H7 (cell line): ENCODE data around the gene KIF20A. TPM values are rescaled to one million over a fixed set of nuclear protein-coding genes. Genes with fewer than 3 reads are reported as not detected.
"Not testable (repeated sequence)": the region's sequence is repeated elsewhere in the genome, so short reads cannot be mapped to it uniquely, and the experiment has no call there.

Experiments used
- DNase-seq: peaks from one replicate; pipeline ENCODE4 v3.0.0; 2012
- H3K27me3 ChIP-seq: 2 replicates; pipeline ENCODE4 v1.6.0; 2011; ENCODE audit warnings: mild to moderate bottlenecking, low read length; ENCODE audit not compliant: control insufficient read depth, insufficient read depth
- H3K36me3 ChIP-seq: replicated peaks from 2 replicates; pipeline ENCODE4 v1.5.1; 2011; ENCODE audit warnings: low read length; ENCODE audit not compliant: control insufficient read depth, insufficient read depth
- H3K4me3 ChIP-seq: 2 replicates; pipeline ENCODE4 v1.5.1; 2011; ENCODE audit warnings: low read depth, mild to moderate bottlenecking, control low read depth, low read length, moderate library complexity; ENCODE audit not compliant: insufficient read depth
- total RNA-seq: library from RNA; depleted of rRNA; stranded (reverse); fragments of >200 nt; shearing (Covaris generic); gene quantifications from 2 replicates; pipeline ENCODE4 v1.2.3, GENCODE V29; 2014

The KIF20A gene
- total RNA-seq, 1 experiment from 2014 or later = 138 TPM

DNA sequence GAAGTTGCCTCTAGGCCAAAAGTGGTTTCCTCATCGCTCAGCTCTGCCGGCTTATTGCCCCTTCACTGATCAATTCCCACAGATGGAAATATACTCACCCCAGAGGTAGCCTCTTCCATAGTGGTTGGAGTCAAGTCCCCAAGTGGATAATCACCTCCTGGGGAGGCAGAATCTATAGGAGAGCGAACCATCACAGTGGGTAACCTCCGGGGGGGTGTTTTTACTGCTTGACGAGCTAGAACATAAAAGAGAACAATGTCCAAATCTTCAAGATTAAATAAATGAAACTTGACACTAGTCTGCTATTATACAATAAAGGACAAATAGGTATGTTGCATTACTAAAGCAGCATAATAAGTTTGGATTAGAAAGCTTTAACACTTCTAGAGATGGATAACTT, 9.8 kb upstream of the KIF20A start:
- H3K36me3 ChIP-seq = peaks cover 56% of the 10 kb centered on the region
- H3K27me3 ChIP-seq = no peaks in the 10 kb centered on the region
- no peak for DNase-seq
- H3K4me3 ChIP-seq = no peak overlapping the region

DNA sequence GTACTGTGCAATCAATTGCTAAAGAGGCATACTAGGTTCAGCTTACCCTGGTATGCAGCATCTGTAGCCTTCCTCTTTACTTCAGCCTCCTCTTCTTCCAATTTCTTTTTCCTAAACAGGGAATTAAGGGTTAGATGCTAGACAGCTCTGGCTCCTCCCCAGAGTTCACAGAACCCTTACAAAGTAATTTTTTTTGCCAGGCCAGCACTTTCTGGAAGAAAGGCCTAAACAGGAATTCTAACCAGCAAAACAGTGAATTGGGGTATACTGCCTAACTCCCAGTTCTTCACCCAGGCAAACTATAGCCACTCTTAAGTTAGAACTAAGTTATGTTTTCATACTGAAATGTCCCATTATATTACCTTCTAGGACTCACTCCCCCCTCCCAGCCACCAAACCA, 8.6 kb upstream of the KIF20A start:
- H3K4me3 ChIP-seq = no peak overlapping the region
- H3K36me3 ChIP-seq = peaks cover 51% of the 10 kb centered on the region
- H3K27me3 ChIP-seq = no peaks in the 10 kb centered on the region
- no peak for DNase-seq

DNA sequence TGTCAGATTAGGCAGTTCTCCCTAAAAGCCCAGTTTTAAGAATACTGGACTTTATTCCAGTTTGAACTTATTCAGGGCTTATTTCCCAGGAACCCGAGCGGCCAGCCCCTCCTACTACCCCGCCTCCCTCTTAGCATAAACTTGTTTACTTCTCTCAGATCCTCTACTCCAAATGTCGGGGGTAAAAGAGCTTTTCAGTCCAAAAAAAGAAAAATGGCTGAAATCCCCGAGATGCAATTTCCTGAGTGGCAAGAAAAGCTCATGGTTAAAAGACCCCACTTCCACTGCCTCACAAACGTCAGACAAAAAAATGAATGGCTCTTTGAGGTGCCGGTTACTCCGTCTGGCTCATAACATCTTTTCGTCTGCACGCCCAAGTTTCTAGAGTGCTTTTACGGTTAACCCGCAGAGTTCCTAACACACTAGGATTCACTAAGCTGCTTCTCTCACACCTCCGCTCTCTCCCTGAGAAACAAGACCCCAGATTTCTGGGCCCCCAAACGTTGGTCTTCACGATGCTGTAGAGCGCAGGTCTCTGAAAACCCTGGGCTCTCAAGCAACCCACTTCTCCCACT, 884 bp upstream of the KIF20A start:
- H3K4me3 ChIP-seq = peak overlapping the region; percentile 71
- H3K27me3 ChIP-seq = no peaks in the 10 kb centered on the region
- H3K36me3 ChIP-seq = peaks cover 30% of the 10 kb centered on the region
- DNase-seq = peak; percentile 42

DNA sequence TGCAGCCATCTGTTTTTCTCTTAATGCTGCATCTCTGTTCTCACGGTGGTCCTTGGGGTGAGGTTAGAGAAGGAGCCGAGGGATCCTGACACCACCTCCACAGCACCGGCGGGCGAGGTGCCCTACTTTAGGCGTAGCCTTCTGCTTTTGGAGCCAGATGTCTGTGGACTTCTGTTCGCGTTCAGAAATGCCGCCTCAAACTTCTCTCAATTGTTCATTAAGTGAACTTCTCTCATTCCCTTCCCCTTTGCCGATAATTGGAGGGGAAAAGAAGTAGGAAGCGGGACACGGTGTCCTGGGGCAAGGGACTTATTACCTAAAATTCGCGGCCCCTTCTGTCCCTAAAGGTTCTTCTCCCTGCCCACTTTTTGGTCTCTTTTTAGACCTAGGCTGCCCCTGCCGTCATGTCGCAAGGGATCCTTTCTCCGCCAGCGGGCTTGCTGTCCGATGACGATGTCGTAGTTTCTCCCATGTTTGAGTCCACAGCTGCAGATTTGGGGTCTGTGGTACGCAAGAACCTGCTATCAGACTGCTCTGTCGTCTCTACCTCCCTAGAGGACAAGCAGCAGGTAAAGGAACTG, 455 bp downstream of the KIF20A start:
- H3K4me3 ChIP-seq = peak overlapping the region; percentile 71
- H3K27me3 ChIP-seq = no peaks in the 10 kb centered on the region
- no peak for DNase-seq
- H3K36me3 ChIP-seq = peaks cover 37% of the 10 kb centered on the region

DNA sequence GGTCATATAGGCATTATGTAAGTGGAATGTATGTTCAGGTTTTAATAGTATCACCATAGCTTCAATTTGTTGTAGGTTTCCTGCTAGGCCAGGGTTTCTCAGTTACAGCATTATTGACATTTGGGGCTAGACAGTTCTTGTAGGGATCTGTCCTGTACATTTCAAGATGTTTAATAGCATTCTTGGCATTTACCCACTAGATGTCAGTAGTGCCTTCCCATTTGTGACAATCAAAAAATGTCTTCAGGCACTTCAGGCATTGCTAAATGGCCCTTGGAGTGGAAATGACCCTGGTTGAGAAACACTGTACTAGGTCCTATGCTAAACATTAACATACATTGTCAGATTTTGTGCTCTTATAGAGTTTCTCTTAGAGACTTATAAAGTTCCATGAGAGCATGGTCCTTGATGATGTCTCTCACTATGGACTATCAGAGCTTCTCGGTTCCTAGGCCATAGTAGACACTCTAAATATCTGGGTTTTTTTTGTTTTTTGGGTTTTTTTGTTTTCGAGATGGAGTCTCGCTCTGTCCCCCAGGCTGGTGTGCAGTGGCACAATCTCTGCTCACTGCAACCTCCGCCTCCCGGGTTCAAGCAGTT, 1.4 kb downstream of the KIF20A start:
- Histone ChIP-seq H3K4me3 (peak overlapping the region; percentile 71), H3K27me3 (no peaks in the 10 kb centered on the region), H3K36me3 (peaks cover 39% of the 10 kb centered on the region)
- no peak for DNase-seq

DNA sequence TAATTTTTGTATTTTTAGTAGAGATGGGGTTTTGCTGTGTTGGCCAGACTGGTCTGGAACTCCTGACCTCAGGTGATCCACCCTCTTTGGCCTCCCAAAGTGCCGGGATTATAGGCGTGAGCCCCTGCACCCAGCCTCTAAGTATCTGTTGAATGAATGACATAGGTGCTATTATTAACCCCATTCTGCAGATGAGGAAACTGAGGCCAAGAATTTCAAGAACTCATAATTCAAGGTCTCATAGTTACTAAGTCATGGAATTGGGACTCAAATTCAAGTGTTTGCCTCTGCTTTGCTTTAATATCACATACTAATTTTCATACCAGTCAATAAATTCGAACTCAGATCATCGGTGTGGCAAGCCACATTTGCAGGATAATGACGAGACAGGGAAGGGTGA, 1.9 kb downstream of the KIF20A start:
- Histone ChIP-seq H3K27me3 (no peaks in the 10 kb centered on the region), H3K36me3 (peaks cover 44% of the 10 kb centered on the region), H3K4me3 (no peak overlapping the region)
- no peak for DNase-seq

DNA sequence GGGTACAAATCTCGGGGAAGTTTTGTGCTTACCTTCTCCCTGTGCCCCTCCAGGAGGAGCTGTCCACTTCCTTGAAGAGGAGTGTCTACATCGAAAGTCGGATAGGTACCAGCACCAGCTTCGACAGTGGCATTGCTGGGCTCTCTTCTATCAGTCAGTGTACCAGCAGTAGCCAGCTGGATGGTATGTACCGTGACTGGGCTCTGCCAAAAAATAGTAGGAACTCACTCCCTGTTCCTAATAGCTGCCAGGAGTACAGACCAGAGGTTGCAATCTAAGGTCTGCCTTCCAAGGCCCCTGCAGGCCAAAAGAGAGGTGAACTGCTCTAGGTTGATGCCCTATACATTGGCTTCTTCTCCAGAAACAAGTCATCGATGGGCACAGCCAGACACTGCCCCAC, 3.9 kb downstream of the KIF20A start:
- Histone ChIP-seq H3K27me3 (no peaks in the 10 kb centered on the region), H3K4me3 (no peak overlapping the region), H3K36me3 (peaks cover 55% of the 10 kb centered on the region)
- DNase-seq = no peak

DNA sequence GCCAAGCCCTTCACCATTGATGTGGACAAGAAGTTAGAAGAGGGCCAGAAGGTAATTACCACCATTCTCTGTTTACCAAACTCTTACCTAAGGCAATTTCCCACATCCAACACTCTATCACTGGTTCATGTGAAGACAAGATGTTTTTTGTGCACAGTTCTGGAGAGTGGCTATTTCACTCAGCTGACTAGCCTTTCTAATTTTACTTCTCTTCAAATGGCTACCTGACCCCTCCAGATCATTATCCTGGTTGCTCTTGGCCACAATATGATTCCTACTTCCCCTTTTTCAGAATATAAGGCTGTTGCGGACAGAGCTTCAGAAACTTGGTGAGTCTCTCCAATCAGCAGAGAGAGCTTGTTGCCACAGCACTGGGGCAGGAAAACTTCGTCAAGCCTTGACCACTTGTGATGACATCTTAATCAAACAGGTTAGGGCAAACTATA, 7.1 kb downstream of the KIF20A start:
- no peaks in the 10 kb centered on the region for H3K27me3 ChIP-seq
- peaks cover 68% of the 10 kb centered on the region for H3K36me3 ChIP-seq
- no peak overlapping the region for H3K4me3 ChIP-seq
- no peak for DNase-seq

DNA sequence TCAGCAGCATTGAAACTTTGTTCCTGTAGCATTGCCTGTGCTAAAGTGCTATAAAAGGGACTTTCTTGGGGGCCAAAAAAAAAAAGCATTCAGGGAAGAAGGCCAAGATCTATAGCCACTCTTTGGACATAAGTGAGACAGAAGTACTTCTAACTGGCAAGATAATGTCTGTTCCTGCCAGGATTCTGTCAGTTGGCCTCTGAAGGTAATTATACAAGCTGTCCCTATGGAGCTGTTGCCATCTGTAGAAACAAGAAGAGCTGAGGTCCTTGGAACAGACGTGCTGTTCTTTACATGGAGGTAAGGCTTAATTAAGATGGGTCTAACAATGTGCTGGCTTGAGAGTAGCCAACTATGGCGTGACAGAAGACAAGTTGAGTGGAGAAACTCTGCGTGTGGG, 9.7 kb downstream of the KIF20A start:
- Histone ChIP-seq H3K36me3 (peaks cover 57% of the 10 kb centered on the region), H3K27me3 (no peaks in the 10 kb centered on the region), H3K4me3 (no peak overlapping the region)
- no peak for DNase-seq

DNA sequence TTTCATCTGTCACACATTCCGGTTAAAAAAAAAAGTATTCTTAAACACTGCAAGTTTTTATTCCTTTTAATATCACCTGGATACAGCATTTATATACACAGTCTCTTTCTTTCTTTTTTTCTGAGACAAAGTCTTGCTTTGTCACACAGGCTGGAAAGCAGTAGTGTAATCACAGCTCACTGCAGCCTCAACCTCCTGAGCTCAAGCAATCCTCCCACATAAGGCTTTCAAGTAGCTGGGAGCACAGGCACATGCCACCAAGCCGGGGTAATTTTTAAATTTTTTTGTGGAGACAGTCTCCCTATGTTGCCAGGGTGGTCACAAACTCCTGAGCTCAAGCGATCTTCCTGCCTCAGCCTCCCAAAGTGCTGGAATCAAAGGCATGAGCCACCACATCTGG, 13.9 kb downstream of the KIF20A start:
- no peaks in the 10 kb centered on the region for H3K27me3 ChIP-seq
- peaks cover 30% of the 10 kb centered on the region for H3K36me3 ChIP-seq
- no peak for DNase-seq
- H3K4me3 ChIP-seq = no peak overlapping the region

DNA sequence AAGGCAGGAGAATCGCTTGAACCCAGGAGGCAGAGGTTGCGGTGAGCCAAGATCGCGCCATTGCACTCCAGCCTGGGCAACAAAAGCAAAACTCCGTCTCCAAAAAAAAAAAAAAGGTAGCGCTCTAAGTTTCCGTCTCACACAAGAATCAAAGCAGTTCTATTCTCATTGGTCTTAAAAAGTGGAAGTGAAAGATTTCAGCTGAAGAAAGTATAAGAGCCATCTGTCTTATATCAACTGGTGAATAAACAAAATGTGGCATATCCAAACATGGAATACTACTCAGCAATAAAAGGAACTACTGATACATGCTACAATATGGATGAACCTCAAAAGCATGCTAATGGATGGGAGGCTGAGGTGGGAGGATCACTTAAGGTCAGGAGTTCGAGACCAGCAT, 14.9 kb downstream of the KIF20A start:
- not testable (repeated sequence) for H3K4me3 ChIP-seq, DNase-seq, H3K27me3 ChIP-seq
- peaks cover 30% of the 10 kb centered on the region for H3K36me3 ChIP-seq

DNA sequence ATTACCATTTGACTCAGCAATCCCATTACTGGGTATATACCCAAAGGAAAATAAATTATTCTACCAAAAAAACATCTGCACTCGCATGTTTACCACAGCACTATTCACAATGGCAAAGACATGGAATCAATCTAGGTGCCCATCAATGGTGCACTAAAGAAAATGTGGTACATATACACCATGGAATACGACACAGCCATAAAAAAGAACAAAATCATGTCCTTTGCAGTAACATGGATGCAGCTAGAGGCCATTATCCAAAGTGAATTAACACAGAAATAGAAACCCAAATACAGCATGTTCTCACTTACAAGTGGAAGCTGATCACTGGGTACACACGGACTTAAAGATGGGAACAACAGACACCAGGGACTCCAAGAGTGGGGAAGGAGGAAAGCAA, 32.1 kb downstream of the KIF20A start:
- no peak for DNase-seq
- Histone ChIP-seq H3K27me3 (no peaks in the 10 kb centered on the region), H3K4me3 (no peak overlapping the region), H3K36me3 (no peaks in the 10 kb centered on the region; the same call in 1 of the 2 replicates)

DNA sequence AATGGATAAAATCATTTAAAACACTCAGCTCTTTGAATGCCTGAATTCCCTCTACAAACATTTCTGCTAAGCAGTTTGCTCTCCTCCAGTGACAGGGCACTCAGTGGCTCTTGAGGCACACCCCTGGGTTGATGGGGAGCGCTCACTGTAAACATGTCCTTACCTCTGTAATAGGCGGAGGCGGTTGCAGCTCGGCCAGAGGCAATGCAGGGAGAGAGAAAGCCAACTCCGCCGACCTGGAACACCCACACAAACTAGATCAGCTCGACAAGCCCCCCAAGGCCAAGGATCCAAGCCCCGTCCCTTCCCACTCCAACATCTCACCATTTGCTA, 33.9 kb downstream of the KIF20A start:
- DNase-seq = no peak
- H3K27me3 ChIP-seq = no peaks in the 10 kb centered on the region
- H3K36me3 ChIP-seq = no peaks in the 10 kb centered on the region
- peak overlapping the region; percentile 97 for H3K4me3 ChIP-seq

DNA sequence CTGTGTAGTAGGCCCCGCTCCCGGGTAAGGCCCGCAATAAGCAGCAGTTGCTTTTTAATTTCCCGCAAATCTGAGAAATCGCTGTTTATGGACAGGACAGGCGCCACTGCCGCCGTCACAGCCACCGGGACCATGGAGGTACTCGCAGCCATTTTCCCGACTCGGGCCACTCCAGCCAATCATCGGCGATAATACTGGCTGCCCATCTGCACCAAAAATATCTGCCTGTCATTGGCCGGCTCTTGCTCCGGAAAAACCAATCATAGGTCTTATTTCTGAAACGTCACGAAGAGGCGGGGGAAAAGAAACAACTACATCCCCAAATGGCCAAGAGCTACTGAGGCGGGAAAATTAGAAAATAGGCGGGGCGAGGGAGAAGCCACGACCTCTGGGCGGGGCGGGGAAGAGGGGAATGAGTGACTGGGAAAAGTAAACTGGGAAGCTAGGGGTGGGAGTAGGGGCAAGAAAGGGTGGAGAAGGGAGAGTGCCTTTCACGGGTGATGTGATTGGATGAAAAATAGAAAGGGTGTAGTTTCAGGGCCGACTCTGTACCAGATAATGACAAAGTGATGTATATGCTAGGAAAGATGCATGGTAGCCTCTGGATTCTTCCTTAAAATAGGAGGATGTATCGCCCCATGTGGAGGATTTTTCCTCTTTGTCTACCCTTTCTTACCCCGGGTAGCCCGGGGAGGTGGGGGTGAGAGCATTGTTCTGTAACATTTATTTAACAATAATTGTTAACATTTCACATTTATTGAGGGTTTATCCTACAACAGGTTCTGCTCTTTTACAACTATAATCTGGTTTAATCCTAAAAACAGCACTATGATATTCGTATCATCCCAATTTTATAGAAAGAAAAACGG, 34.5 kb downstream of the KIF20A start, which contains the start of gene CDC23:
TSS of gene CDC23 (minus strand) at position 163 of the 869 bp plus-strand sequence. CDS start at position 152, 11 bp downstream.
- H3K27me3 ChIP-seq = no peaks in the 10 kb centered on the region
- DNase-seq = peak; percentile 92
- peak within 1 kb of the TSS; percentile 97 for H3K4me3 ChIP-seq
- no peaks in the 10 kb centered on the region for H3K36me3 ChIP-seq

DNA sequence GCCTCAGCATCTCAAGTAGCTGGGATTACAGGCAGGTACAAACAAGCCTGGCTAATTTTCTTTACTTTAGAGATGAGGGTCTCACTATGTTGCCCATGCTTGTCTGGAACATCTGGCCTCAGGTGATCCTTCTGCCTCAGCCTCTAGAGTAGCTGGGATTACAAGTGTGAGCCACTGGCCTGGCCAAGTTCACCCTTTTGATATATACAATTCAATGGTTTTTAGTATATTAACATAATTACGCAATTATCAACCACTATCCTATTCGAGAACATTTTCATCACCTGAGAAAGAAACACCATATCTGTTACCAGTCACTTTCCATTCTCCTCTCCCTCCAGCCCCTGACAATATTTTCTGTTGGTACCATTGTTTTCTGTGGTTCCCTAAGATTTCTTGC, 37.9 kb downstream of the KIF20A start:
- Histone ChIP-seq H3K36me3 (no peaks in the 10 kb centered on the region), H3K4me3 (no peak overlapping the region), H3K27me3 (no peaks in the 10 kb centered on the region)
- no peak for DNase-seq
